Skin of body (tissue), 3 donors: Measurements from ENCODE around the gene AGAP4. TPM values are rescaled to one million over a fixed set of nuclear protein-coding genes. Genes with fewer than 3 reads are reported as not detected.
"Not testable (repeated sequence)": the region's sequence is repeated elsewhere in the genome, so short reads cannot be mapped to it uniquely, and the experiment has no call there.

Experiments
- DNase-seq: peaks from one replicate; lab custom pipeline; 2025; lab: John Stamatoyannopoulos, UW
- small RNA-seq: library from RNA; depleted of rRNA; stranded (forward); fragments of <200 nt; gene quantifications from one replicate; pipeline ENCODE3, GENCODE V24; 2014; ENCODE audit warnings: low replicate concordance
- total RNA-seq: library from RNA; depleted of rRNA; stranded (reverse); fragments of >200 nt; gene quantifications from one replicate; pipeline ENCODE4 v1.2.3, GENCODE V29; 2014

Gene AGAP4
- total RNA-seq, 1 donor from 2014 or later, result 11.7 TPM

- DNase-seq, result not testable (repeated sequence)
Measured at GRCh38 chr10:45790694-45791426, 56.4 kb downstream of the AGAP4 start.

GRCh38 chr10:45789991-45790390 lies 57.3 kb downstream of the AGAP4 start:
- not testable (repeated sequence) for DNase-seq

- not testable (repeated sequence) for DNase-seq
Measured at GRCh38 chr10:45787212-45787741, 60.0 kb downstream of the AGAP4 start.

- not testable (repeated sequence) for DNase-seq
Measured at GRCh38 chr10:45786217-45786616, 61.1 kb downstream of the AGAP4 start.

Small RNA genes lying within 50 kb of the gene (small RNA-seq; reads per million reads assigned to genes)
- not detected for gene AC012044.1
- gene RNA5SP310, result not detected

Other genes with a start within 250 kb of the AGAP4 start
- 12.3 TPM for gene ZFAND4, start 174.7 kb downstream of the AGAP4 start, total RNA-seq
- gene WASHC2C, start 120.2 kb downstream of the AGAP4 start, total RNA-seq, result 31.0 TPM
- gene TIMM23, start 125.0 kb upstream of the AGAP4 start, total RNA-seq, result 36.5 TPM
- gene NCOA4, start 183.1 kb upstream of the AGAP4 start, total RNA-seq, result 291 TPM
- 4.8 TPM for gene MSMB, start 198.8 kb upstream of the AGAP4 start, total RNA-seq